Measurements from ENCODE around the gene AKAP11.

Gene AKAP11

DNA sequence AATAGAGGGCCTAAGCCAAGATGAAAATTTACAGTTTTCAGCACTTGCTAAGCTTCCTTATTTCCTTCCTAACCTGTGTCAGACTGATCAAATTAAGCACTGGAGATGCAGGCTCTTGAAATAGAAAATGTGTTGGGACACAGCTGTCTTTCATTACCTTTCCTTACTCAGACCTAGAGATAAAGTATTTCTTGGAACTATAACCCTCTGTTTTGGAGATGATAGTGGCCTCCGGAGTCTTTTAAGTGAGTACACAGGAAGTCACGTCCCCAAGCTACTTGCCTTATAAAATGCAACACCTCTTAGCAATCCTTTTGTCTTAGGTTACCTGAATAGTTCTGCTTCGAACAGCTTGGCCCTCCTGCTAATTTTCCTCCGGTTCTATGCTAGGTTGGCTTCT lies 12.4 kb upstream of the AKAP11 start:
- H3K27ac ChIP-seq = no peak overlapping the region
- TF ChIP-seq, protein P1, sequence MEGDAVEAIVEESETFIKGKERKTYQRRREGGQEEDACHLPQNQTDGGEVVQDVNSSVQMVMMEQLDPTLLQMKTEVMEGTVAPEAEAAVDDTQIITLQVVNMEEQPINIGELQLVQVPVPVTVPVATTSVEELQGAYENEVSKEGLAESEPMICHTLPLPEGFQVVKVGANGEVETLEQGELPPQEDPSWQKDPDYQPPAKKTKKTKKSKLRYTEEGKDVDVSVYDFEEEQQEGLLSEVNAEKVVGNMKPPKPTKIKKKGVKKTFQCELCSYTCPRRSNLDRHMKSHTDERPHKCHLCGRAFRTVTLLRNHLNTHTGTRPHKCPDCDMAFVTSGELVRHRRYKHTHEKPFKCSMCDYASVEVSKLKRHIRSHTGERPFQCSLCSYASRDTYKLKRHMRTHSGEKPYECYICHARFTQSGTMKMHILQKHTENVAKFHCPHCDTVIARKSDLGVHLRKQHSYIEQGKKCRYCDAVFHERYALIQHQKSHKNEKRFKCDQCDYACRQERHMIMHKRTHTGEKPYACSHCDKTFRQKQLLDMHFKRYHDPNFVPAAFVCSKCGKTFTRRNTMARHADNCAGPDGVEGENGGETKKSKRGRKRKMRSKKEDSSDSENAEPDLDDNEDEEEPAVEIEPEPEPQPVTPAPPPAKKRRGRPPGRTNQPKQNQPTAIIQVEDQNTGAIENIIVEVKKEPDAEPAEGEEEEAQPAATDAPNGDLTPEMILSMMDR (IDR thresholded peaks at IDR 0.05) = no peak
- no peak for TF ChIP-seq ZFX (IDR thresholded peaks at IDR 0.05; ENCODE audit: borderline replicate concordance)

DNA sequence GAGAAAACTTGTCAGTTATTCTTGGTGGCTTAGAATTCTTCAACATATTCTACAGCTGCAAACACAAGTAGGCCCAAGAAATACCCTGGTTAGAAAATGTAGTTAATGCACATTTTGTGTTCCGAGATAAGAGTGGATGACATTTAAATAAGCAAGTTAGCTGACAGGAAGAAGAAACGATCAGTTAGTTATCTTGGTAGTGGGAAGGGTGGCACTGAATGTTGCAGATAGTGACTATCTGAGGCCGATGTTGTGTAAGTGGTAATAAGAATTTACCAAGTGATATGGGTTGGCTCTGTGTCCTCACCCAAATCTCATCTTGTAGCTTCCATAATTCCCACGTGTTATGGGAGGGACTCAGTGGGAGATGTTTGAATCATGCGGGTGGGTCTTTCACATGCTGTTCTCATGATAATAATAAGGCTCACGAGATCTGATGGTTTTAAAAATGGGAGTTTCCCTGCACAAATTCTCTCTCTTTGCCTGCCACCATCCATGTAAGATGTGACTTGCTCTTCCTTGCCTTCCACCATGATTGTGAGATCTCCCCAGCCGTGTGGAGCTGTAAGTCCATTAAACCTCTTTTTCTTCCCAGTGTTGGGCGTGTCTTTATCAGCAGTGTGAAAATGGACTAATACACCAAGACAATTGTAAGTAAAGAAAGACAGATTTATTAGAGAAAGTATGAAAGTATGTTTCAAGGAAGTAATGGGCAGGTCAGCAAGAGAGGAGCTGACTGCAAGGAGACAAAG lies 10.9 kb upstream of the AKAP11 start:
- TF ChIP-seq ZFX (IDR thresholded peaks at IDR 0.05; ENCODE audit: borderline replicate concordance) = no peak
- TF ChIP-seq, protein P1 (IDR thresholded peaks at IDR 0.05) = no peak
- H3K27ac ChIP-seq = no peak overlapping the region

DNA sequence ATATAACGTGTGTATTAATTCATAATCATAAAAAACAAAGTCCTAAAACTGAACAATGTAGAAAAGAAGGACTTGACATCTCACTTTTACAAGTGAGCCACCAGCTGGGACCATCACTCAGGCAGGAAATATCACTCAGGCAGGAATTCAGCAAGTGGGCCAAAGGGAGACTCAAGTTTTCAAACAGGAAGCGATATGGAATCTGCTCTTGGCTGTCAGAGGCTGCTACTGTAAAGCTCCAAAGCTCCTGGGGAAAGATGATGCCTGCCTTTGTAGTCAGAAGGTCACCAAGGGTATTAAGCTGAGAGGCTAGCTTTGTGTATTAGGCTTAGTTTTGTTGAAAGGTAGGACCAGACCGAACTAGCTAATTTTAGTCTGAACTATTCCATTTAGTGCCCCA lies 5.5 kb upstream of the AKAP11 start:
- H3K27ac ChIP-seq = no peak overlapping the region
- TF ChIP-seq, protein P1 (IDR thresholded peaks at IDR 0.05) = no peak
- TF ChIP-seq ZFX (IDR thresholded peaks at IDR 0.05; ENCODE audit: borderline replicate concordance) = no peak

GRCh38 chr13:42270160-42270856 lies 1.6 kb upstream of the AKAP11 start:
- no peak overlapping the region for H3K27ac ChIP-seq

GRCh38 chr13:42270857-42271215 lies 1.1 kb upstream of the AKAP11 start:
- peak overlapping the region; percentile 78 for H3K27ac ChIP-seq
- TF ChIP-seq ZFX (IDR thresholded peaks at IDR 0.05; ENCODE audit: borderline replicate concordance) = no peak
- TF ChIP-seq, protein P1 (IDR thresholded peaks at IDR 0.05) = no peak

More at GRCh38 chr13:42270160-42270856, 1.6 kb upstream of the AKAP11 start:
- TF ChIP-seq, protein P1 (IDR thresholded peaks at IDR 0.05) = no peak
- TF ChIP-seq ZFX (IDR thresholded peaks at IDR 0.05; ENCODE audit: borderline replicate concordance) = no peak

DNA sequence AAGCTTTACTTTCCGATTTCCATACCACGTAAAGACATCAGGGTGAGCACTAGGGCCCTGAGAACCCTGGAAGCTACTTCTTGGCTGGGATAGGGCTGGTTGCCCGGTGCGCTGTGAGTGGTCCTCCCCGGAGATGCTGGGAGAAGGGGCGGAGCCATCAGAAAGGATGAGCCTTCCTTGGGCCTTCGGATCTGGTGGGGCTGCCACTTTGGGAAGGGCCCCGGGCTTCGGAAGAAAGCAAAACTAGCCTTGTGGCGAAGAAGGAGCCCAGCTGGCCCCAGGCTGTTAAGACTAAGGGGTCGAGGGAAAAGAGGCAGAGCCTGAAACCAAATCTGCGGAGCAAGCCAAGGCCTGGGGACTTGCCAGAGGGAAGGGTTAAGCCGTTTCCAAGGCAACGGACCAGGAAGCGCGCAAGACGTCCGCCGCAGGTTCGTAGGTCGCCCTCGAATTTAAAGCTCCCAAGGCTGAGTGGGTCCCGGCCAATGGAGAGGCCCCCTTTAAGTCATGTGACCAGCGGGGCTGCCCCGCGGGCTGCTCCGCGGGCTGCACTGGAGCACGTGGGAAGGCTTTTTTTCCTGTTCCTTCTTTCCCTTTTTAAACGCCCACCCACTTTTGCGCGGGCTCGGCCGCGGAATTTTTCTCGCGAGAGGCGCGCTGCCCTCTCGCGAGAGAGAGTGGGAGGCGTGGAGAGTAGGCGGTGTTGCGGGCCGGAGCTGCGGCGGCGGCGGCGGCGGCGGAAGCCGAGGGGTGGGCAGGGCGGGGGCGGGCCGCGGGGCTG lies 426 bp upstream of the AKAP11 start:
- TF ChIP-seq, protein P1 (IDR thresholded peaks at IDR 0.05) = no peak
- no peak for TF ChIP-seq ZFX (IDR thresholded peaks at IDR 0.05; ENCODE audit: borderline replicate concordance)
- peak overlapping the region; percentile 78 for H3K27ac ChIP-seq

All from 22Rv1 (cell line).